SHP77 treated with DMSO at 0.1 percent for 48 hours (cell line): ENCODE measurements around the gene ACTA1.
"Not testable (repeated sequence)": the region's sequence is repeated elsewhere in the genome, so short reads cannot be mapped to it uniquely, and the experiment has no call there.

Experiments used
- DNase-seq: peaks from one replicate; lab custom pipeline; 2025; lab: John Stamatoyannopoulos, UW

ACTA1 gene

DNA sequence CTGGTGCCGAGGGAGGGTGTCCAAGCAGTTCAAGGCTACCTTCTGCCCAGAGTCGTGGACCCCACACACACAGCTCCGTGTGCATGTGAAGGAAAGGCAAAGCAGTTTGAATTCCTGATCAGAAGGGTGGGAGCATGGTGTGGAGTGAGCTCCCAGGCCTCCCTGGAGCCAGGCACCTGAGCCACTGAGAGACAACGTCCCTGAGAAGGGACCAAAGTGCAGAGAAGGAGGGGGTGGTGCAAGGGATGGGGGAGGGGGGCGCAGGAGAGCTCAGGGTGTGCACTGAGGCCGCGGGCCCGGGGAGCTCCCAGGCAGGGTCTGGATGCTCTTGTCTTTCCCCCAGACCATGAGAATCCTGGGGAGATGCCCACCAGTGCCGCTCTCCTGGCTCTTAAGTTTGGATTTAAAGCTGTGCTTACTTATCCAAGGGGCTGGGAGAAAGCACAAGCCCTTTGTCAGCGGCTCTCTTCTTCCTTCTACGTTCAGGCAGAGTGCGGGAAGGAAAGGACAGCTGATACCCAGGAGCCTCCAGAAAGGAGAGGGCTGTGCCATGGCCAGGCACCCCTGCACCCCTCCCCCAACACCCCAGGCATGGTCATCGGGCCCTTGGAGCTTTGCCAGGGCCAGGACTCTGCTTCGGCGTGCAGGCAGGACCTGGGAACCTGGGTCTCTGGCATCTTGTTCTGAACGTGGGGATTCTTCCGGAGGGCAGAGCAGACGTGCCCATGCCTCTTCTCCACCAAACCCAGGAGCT is 24.1 kb downstream of the ACTA1 start:
- DNase-seq = no peak

DNA sequence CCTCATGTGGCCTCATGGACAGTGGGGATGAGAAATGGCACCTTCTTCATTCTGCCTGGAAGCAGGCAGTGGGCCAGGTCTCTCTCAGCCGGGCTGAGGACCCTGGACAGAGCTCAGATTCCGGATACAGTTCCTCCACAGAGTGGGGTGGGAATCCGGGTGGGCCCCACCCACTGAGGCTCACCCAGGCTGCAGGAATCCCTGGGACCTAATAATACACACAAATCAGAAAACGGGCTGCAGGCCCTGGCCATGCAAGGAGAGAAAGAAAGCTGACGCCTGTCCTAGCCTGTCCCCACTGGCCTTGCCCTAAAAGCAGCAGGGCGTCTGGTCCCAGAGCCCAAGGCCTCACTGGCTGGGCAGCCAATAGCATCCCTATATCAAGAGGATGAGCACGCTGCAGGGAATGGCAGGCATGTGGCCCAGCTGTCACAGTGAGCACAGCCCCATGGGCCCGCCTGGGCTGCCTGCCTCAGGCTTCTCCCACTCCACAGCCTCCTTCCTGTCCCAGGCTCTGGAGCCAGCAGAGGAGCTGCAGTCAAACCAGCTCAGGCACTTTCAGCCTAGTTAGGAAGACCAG is 25.3 kb downstream of the ACTA1 start:
- DNase-seq = no peak

DNA sequence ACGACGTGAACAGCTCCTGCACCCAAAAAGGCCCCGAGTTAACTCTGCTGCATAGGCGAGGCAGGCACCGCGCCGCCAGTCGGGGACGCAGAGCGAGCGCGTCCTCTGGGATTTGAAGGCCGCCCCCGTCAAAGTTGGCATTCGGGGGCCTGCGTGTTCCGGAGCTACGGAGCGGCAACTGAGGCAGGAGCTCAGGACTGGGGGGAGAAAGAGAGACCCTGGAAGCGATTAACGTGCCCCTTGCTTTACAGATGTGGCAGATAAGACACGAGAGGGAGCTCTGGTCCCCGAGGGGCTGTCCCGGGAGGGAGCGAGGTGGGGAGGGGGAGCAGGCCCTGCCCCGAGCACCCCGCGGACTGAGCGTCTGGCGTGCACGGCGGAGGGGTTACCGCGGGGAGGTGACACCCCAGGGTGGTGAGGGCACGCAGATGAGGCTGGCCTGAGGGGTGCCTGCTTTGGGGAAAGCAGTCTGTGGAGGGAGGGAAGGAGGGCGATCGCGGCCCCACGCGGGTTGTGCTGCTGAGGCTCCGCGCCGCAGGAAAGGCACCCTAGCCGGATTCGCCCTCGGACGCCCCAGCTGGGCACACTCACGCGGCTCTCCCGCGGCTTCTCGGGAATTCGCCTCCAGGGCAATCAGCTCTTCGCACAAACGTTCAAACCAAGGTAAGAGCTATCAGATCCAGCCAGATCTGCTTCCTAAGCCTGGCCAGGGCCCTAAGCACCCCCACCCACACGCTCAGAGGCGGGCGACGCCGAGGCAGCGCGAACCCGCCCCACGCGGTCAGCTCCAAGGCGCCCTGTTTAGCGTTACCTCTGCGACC is 26.5 kb downstream of the ACTA1 start:
- no peak for DNase-seq

DNA sequence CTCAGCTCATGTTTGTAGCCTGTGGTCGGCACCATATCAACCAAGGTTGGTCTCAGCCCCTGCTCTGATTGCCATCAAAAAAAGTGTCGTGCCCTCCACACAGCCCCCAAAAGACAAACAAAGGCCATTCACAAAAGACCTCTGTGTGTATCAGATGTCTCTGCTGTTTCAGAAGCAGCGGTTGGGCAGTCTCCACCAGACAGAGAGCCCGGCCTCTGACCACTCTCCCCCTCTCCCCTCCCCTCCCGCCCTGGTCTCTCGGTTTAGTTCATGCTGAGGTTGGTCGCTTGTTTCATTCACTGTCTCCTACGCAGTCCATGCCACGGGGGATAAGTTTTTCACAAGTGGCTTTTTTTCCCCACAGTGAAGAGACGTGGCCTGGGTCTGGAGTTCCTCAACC is 27.1 kb downstream of the ACTA1 start:
- no peak for DNase-seq

GRCh38 chr1:229403573-229403972 is 30.3 kb downstream of the ACTA1 start:
- no peak for DNase-seq

- DNase-seq = no peak
Measured at GRCh38 chr1:229402993-229403392, 30.9 kb downstream of the ACTA1 start.

GRCh38 chr1:229402329-229402728 is 31.6 kb downstream of the ACTA1 start:
- not testable (repeated sequence) for DNase-seq

DNA sequence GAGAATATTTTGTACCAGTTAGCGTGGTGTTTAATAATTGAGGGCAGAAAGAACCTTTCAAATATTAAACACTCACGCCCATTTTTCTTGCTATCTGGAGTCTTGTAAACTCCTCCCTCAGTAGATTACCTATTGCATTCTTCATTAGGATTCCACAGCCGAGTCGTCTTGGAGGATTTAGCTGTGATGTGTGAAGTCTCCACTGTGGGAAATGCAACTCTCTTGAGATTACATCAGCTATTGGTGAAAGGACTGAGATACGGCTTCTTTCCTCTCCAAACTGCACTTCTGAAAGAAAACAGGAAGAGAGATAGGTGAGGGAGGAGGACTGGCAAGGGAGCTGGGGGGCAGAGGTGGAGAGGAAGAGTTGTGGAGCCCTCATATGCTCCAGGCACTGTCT is 36.1 kb downstream of the ACTA1 start:
- no peak for DNase-seq

DNA sequence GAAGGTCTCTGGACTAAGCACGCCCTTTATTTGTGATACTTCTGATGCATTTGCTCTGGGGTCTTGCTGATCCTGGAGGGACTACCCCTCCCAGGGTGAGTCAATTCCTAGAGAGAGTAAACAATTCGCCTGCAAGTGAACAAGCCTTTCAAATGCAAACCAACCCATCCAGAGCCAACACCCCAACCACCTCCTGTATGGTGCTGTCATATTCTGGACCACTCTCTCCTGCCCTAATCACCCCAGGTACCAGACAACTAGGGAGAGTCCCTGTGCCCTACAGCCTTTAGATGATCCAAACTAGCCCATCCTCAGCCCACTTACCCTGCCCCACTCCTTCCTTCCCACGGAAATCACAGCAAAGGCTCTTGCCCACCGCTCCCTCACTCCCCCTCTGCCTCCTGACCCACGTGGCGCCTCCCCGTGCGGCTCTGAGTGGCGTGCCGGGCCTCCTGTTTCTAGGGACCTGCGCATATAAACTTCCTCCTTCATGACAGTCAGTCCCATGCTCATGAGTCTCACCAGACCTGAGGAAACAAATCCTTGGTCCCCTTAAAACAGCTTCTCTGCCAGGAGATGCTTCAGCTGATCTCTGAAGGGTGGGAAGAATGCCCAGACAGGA is 37.2 kb downstream of the ACTA1 start:
- DNase-seq = no peak

DNA sequence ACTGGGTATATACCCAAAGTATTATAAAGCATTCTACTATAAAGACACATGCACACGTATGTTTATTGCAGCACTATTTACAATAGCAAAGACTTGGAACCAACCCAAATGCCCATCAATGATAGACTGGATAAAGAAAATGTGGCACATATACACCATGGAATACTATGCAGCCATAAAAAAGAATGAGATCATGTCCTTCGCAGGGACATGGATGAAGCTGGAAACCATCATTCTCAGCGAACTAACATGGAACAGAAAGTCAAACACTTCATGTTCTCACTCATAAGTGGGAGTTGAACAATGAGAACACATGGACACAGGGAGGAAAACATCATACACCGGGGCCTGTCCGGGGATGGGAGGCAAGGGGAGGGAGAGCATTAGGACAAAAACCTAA is 39.4 kb downstream of the ACTA1 start:
- DNase-seq = not testable (repeated sequence)

DNA sequence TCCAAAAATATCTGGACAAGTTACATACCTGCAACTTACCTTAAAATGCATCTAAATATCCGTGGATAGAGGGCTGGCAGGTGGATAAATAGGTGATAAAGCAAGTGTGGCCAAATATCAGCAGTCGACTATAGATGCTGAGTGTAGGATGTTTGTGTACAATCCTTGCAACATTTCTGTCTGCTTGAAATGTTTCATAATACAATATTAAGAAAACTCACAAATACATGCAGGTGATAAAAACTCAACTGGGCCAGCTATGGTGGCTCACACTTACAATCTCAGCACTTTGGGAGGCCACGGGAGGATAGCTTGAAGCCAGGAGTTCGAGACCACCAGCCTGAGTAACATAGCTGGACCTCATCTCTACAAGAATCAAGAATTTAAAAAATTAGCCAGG is 41.0 kb downstream of the ACTA1 start:
- DNase-seq = no peak

GRCh38 chr1:229390130-229390529 is 43.8 kb downstream of the ACTA1 start:
- DNase-seq = no peak

DNA sequence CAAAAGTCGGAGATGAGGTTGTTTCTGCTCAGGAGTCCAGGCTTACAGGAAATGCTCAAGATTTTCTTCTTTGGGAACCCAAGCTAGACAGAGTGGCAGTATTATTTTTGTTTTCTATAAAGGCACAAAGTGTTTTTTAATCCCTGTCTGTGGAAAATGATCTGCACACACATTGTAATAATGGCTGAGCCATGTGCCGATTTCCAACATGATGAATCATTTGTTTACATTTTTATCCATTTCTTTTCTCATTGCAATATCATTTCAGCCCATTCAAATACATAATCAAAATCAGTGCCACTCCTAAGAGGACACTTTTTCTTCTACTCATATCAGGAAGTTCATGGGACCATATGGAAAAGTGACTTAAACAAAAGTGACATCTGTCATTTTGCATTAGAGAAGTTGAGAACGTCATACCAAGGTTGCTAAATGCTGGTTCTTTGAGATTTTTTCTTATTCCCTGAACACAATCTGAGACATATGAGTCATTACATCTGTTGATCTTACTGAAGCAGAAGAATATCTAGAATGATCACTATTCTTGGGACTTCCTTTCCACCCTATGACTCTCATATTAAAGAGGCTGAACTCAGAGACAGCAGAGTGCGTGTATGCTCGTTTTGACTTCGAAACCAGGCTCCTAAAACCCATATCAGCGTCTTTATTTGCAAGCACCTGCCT is 44.9 kb downstream of the ACTA1 start:
- DNase-seq = no peak

GRCh38 chr1:229385853-229386456 is 47.9 kb downstream of the ACTA1 start:
- no peak for DNase-seq

DNA sequence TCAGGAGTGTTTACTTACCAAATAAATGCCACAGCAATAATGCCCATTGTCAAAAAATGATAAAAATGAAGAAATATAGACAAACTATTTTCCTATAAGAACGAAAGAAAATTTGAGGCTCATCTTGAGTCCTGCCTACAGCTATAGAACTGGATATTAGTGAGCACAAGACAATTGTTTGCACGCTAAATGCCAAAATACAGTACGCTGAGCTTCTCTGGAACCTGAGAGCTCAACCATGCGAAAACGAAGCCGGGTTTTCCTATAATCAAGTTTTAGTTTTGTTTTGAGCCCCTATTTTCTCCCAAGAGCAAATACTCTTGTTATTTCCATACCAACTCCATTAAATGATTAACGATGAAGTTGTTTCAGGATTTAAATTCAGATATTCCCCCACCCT is 49.1 kb downstream of the ACTA1 start:
- DNase-seq = no peak

DNA sequence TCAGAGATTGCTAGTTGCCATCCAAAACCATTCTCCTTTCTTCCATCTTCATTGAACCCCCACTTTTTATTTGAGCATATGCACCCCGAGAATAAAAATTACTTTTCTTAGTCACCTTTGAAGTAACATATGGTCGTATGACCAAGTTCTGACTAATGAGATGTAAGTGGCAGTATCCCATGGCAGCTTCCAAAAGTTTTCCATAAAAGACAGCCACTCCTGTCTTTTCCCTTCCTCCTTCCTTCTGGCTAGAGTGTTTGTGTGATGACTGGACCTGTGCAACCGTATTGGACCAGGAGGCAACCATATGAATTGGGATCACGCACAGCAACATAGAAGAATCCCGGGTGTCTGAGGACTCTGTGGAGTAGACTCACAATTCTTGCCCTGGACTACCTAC is 49.9 kb downstream of the ACTA1 start:
- no peak for DNase-seq

- no peak for DNase-seq
Measured at GRCh38 chr1:229383188-229383587, 50.7 kb downstream of the ACTA1 start.
